Activated B cell treated with CpG ODN at 0.5 μM for 24 hours (primary cell): ENCODE measurements around the gene RTN4. TPM values are rescaled to one million over a fixed set of nuclear protein-coding genes. Genes with fewer than 3 reads are reported as not detected.

Source experiments
- ATAC-seq: fragments of 200-7000 bp; cut with Tn5 transposase; one replicate; pipeline ENCODE4 v1.10.0; 2021; ENCODE audit warnings: low read depth, mild to moderate bottlenecking, moderate library complexity
- CTCF ChIA-PET: fragments of 350-600 bp; sonication (Branson Sonifier 250); formaldehyde crosslinking; loops from one replicate; lab custom pipeline; 2021; ENCODE audit warnings: antibody characterized with exemption; lab: Charles Lee
- POLR2A ChIA-PET: fragments of 350-600 bp; sonication (Branson Sonifier 250); formaldehyde crosslinking; loops from one replicate; lab custom pipeline; 2021; ENCODE audit warnings: antibody characterized with exemption; lab: Charles Lee
- DNase-seq: peaks from one replicate; pipeline ENCODE4 v3.0.0; 2022
- H3K27ac Mint-ChIP-seq: one replicate; pipeline ENCODE4 v1.8.0; 2020; ENCODE audit warnings: mixed read lengths
- H3K27me3 Mint-ChIP-seq: one replicate; pipeline ENCODE4 v1.8.0; 2021; ENCODE audit warnings: mixed read lengths
- H3K36me3 Mint-ChIP-seq: one replicate; pipeline ENCODE4 v1.8.0; 2021; ENCODE audit warnings: low read depth, mixed read lengths
- H3K4me1 Mint-ChIP-seq: one replicate; pipeline ENCODE4 v1.8.0; 2021; ENCODE audit warnings: mixed read lengths
- H3K4me3 Mint-ChIP-seq: one replicate; pipeline ENCODE4 v1.8.0; 2020; ENCODE audit warnings: mild to moderate bottlenecking, mixed read lengths
- H3K9me3 Mint-ChIP-seq: one replicate; pipeline ENCODE4 v1.8.0; 2020; ENCODE audit warnings: mixed read lengths
- CTCF ChIP-seq: fragments of 200-600 bp; IDR thresholded peaks from one replicate; pipeline ENCODE4 v1.8.0; 2022; ENCODE audit warnings: antibody characterized with exemption, mild to moderate bottlenecking
- intact Hi-C: fragments of 100-400 bp; cut with micrococcal nuclease; formaldehyde crosslinking; loops from one replicate; pipeline ENCODE4 v1.15.1; 2024
- total RNA-seq: library from RNA; stranded (reverse); gene quantifications from 2 replicates; pipeline ENCODE4 v1.2.3, GENCODE V29; 2022

The RTN4 gene
- total RNA-seq, 1 donor from 2014 or later, result 60.5 TPM

GRCh38 chr2:54955358-54956110 lies 94.7 kb downstream of the RTN4 start:
- Mint-ChIP-seq H3K4me3 (no peak overlapping the region), H3K4me1 (peaks cover 3% of the 10 kb centered on the region)

GRCh38 chr2:54954705-54955357 lies 95.4 kb downstream of the RTN4 start:
- POLR2A ChIA-PET, result no interaction called here
- no peak overlapping the region for H3K4me3 Mint-ChIP-seq
- TF ChIP-seq CTCF, result no peak
- DNase-seq (no peak), ATAC-seq (no peak)
- peaks cover 3% of the 10 kb centered on the region for H3K4me1 Mint-ChIP-seq
- intact Hi-C loops, result no loop called here
- H3K36me3 Mint-ChIP-seq, result peaks cover 11% of the 10 kb centered on the region
- no peaks in the 10 kb centered on the region for H3K27me3 Mint-ChIP-seq
- H3K9me3 Mint-ChIP-seq, result no peaks in the 10 kb centered on the region
- CTCF ChIA-PET, result no interaction called here
- H3K27ac Mint-ChIP-seq, result no peak overlapping the region

More at GRCh38 chr2:54955358-54956110, 94.7 kb downstream of the RTN4 start:
- POLR2A ChIA-PET, result no interaction called here
- Mint-ChIP-seq H3K9me3 (no peaks in the 10 kb centered on the region), H3K27ac (no peak overlapping the region), H3K27me3 (no peaks in the 10 kb centered on the region), H3K36me3 (peaks cover 12% of the 10 kb centered on the region)
- no peak for TF ChIP-seq CTCF
- CTCF ChIA-PET, result no interaction called here
- DNase-seq (no peak), ATAC-seq (no peak)
- intact Hi-C loops, result no loop called here

- H3K27me3 Mint-ChIP-seq, result no peaks in the 10 kb centered on the region
- TF ChIP-seq CTCF, result no peak
- peaks cover 13% of the 10 kb centered on the region for H3K36me3 Mint-ChIP-seq
- no peak overlapping the region for H3K4me3 Mint-ChIP-seq
- intact Hi-C loops, result no loop called here
- DNase-seq (no peak), ATAC-seq (no peak)
- H3K9me3 Mint-ChIP-seq, result no peaks in the 10 kb centered on the region
- peaks cover 3% of the 10 kb centered on the region for H3K4me1 Mint-ChIP-seq
- ChIA-PET CTCF (no interaction called here), POLR2A (no interaction called here)
- H3K27ac Mint-ChIP-seq, result no peak overlapping the region
Measured at GRCh38 chr2:54954158-54954557, 96.1 kb downstream of the RTN4 start.

- no peak overlapping the region for H3K4me3 Mint-ChIP-seq
- H3K4me1 Mint-ChIP-seq, result no peaks in the 10 kb centered on the region
- CTCF ChIA-PET, result no interaction called here
- intact Hi-C loops, result no loop called here
- TF ChIP-seq CTCF, result no peak
- no peak overlapping the region for H3K27ac Mint-ChIP-seq
- ATAC-seq (no peak), DNase-seq (no peak)
- H3K36me3 Mint-ChIP-seq, result peaks cover 14% of the 10 kb centered on the region
- POLR2A ChIA-PET, result no interaction called here
- no peaks in the 10 kb centered on the region for H3K27me3 Mint-ChIP-seq
- H3K9me3 Mint-ChIP-seq, result no peaks in the 10 kb centered on the region
Measured at GRCh38 chr2:54952978-54953456, 97.2 kb downstream of the RTN4 start.

- Mint-ChIP-seq H3K36me3 (peaks cover 14% of the 10 kb centered on the region), H3K27ac (no peak overlapping the region), H3K4me1 (no peaks in the 10 kb centered on the region), H3K9me3 (no peaks in the 10 kb centered on the region), H3K4me3 (no peak overlapping the region), H3K27me3 (no peaks in the 10 kb centered on the region)
- CTCF ChIA-PET, result no interaction called here
- DNase-seq, result no peak
- no peak for TF ChIP-seq CTCF
- POLR2A ChIA-PET, result interaction anchor here (0.5 kb wide), 1 partner anchor 15 kb away, joined by 3 read pairs; no protein-coding TSS in a partner anchor
- ATAC-seq, result no peak
- intact Hi-C loops, result no loop called here
Measured at GRCh38 chr2:54952425-54952824, 97.8 kb downstream of the RTN4 start.
